ENCODE measurements around the gene TMEM132D. TPM values are rescaled to one million over a fixed set of nuclear protein-coding genes. Genes with fewer than 3 reads are reported as not detected.

TMEM132D gene
- total and polyA plus RNA-seq, 5 donors from 2014 or later, result not detected

GRCh38 chr12:129082441-129082840, 821.4 kb downstream of the TMEM132D start:
- no peaks in the 10 kb centered on the region for H3K4me1 Mint-ChIP-seq
- Histone ChIP-seq H3K27me3 (ENCODE audit: control insufficient read depth, insufficient read depth, low read length) (no peaks in the 10 kb centered on the region), H3K4me1 (ENCODE audit: control insufficient read depth, insufficient read depth, low read length, poor library complexity, severe bottlenecking) (no peaks in the 10 kb centered on the region), H3K9me3 (ENCODE audit: control insufficient read depth in 2 of 2, low read length in 2 of 2) (no peaks in the 10 kb centered on the region), H3K27ac (ENCODE audit: insufficient read depth, low read length, poor library complexity, severe bottlenecking) (no peak overlapping the region), H3K36me3 (ENCODE audit: control insufficient read depth, insufficient read depth, low read length) (no peaks in the 10 kb centered on the region), H3K4me3 (ENCODE audit: low read depth, low read length) (no peak overlapping the region)
- H3K27me3 Mint-ChIP-seq, result no peaks in the 10 kb centered on the region
- peaks cover 0 to 8% (median 1%) of the 10 kb centered on the region in 7 donors for H3K9me3 Mint-ChIP-seq
- ATAC-seq (ENCODE audit: low read depth in 2 of 2), result no peak
- no peaks in the 10 kb centered on the region for H3K36me3 Mint-ChIP-seq
- H3K4me3 Mint-ChIP-seq, result no peak overlapping the region
- no peak overlapping the region for H3K27ac Mint-ChIP-seq
- no peak for DNase-seq

- no peaks in the 10 kb centered on the region for H3K4me1 Mint-ChIP-seq
- H3K9me3 Mint-ChIP-seq, result peaks cover 0 to 5% (median 1%) of the 10 kb centered on the region in 7 donors
- H3K27me3 Mint-ChIP-seq, result no peaks in the 10 kb centered on the region
- H3K27me3 ChIP-seq (ENCODE audit: control insufficient read depth, insufficient read depth, low read length), result no peaks in the 10 kb centered on the region
- ATAC-seq (ENCODE audit: low read depth in 2 of 2), result no peak
- no peaks in the 10 kb centered on the region for H3K36me3 ChIP-seq (ENCODE audit: control insufficient read depth, insufficient read depth, low read length)
- H3K36me3 Mint-ChIP-seq, result no peaks in the 10 kb centered on the region
- no peak overlapping the region for H3K4me3 ChIP-seq (ENCODE audit: low read depth, low read length)
- H3K4me3 Mint-ChIP-seq, result no peak overlapping the region
- no peaks in the 10 kb centered on the region for H3K9me3 ChIP-seq (ENCODE audit: control insufficient read depth in 2 of 2, low read length in 2 of 2)
- no peaks in the 10 kb centered on the region for H3K4me1 ChIP-seq (ENCODE audit: control insufficient read depth, insufficient read depth, low read length, poor library complexity, severe bottlenecking)
- no peak overlapping the region for H3K27ac Mint-ChIP-seq
- no peak overlapping the region for H3K27ac ChIP-seq (ENCODE audit: insufficient read depth, low read length, poor library complexity, severe bottlenecking)
- DNase-seq, result no peak
Measured at GRCh38 chr12:129081755-129082250, 822.0 kb downstream of the TMEM132D start.

GRCh38 chr12:129080821-129081220, 823.0 kb downstream of the TMEM132D start:
- DNase-seq (no peak), ATAC-seq (ENCODE audit: low read depth in 2 of 2) (no peak)
- H3K4me3 ChIP-seq (ENCODE audit: low read depth, low read length), result no peak overlapping the region
- Mint-ChIP-seq H3K27ac (no peak overlapping the region), H3K36me3 (no peaks in the 10 kb centered on the region), H3K4me3 (no peak overlapping the region), H3K27me3 (no peaks in the 10 kb centered on the region), H3K4me1 (no peaks in the 10 kb centered on the region), H3K9me3 (peaks cover 0 to 9% (median 1%) of the 10 kb centered on the region in 7 donors)
- H3K27ac ChIP-seq (ENCODE audit: insufficient read depth, low read length, poor library complexity, severe bottlenecking), result no peak overlapping the region
- no peaks in the 10 kb centered on the region for H3K4me1 ChIP-seq (ENCODE audit: control insufficient read depth, insufficient read depth, low read length, poor library complexity, severe bottlenecking)
- H3K9me3 ChIP-seq (ENCODE audit: control insufficient read depth in 2 of 2, low read length in 2 of 2), result no peaks in the 10 kb centered on the region
- no peaks in the 10 kb centered on the region for H3K27me3 ChIP-seq (ENCODE audit: control insufficient read depth, insufficient read depth, low read length)
- no peaks in the 10 kb centered on the region for H3K36me3 ChIP-seq (ENCODE audit: control insufficient read depth, insufficient read depth, low read length)

- Mint-ChIP-seq H3K4me1 (no peaks in the 10 kb centered on the region), H3K4me3 (no peak overlapping the region), H3K36me3 (no peaks in the 10 kb centered on the region), H3K9me3 (peaks cover 0 to 10% (median 1%) of the 10 kb centered on the region in 7 donors), H3K27ac (no peak overlapping the region), H3K27me3 (no peaks in the 10 kb centered on the region)
- Histone ChIP-seq H3K27me3 (ENCODE audit: control insufficient read depth, insufficient read depth, low read length) (no peaks in the 10 kb centered on the region), H3K27ac (ENCODE audit: insufficient read depth, low read length, poor library complexity, severe bottlenecking) (no peak overlapping the region), H3K36me3 (ENCODE audit: control insufficient read depth, insufficient read depth, low read length) (no peaks in the 10 kb centered on the region), H3K9me3 (ENCODE audit: control insufficient read depth in 2 of 2, low read length in 2 of 2) (no peaks in the 10 kb centered on the region), H3K4me1 (ENCODE audit: control insufficient read depth, insufficient read depth, low read length, poor library complexity, severe bottlenecking) (no peaks in the 10 kb centered on the region), H3K4me3 (ENCODE audit: low read depth, low read length) (no peak overlapping the region)
- DNase-seq, result no peak
- no peak for ATAC-seq (ENCODE audit: low read depth in 2 of 2)
Measured at GRCh38 chr12:129080391-129080790, 823.4 kb downstream of the TMEM132D start.

- H3K9me3 ChIP-seq (ENCODE audit: control insufficient read depth in 2 of 2, low read length in 2 of 2), result no peaks in the 10 kb centered on the region
- no peaks in the 10 kb centered on the region for H3K4me1 Mint-ChIP-seq
- no peak overlapping the region for H3K4me3 ChIP-seq (ENCODE audit: low read depth, low read length)
- H3K27me3 Mint-ChIP-seq, result no peaks in the 10 kb centered on the region
- H3K4me1 ChIP-seq (ENCODE audit: control insufficient read depth, insufficient read depth, low read length, poor library complexity, severe bottlenecking), result no peaks in the 10 kb centered on the region
- H3K9me3 Mint-ChIP-seq, result peaks cover 0 to 10% (median 1%) of the 10 kb centered on the region in 7 donors
- no peaks in the 10 kb centered on the region for H3K36me3 Mint-ChIP-seq
- no peaks in the 10 kb centered on the region for H3K27me3 ChIP-seq (ENCODE audit: control insufficient read depth, insufficient read depth, low read length)
- DNase-seq, result no peak
- no peak overlapping the region for H3K27ac ChIP-seq (ENCODE audit: insufficient read depth, low read length, poor library complexity, severe bottlenecking)
- H3K36me3 ChIP-seq (ENCODE audit: control insufficient read depth, insufficient read depth, low read length), result no peaks in the 10 kb centered on the region
- no peak for ATAC-seq (ENCODE audit: low read depth in 2 of 2)
- H3K4me3 Mint-ChIP-seq, result no peak overlapping the region
- H3K27ac Mint-ChIP-seq, result no peak overlapping the region
Measured at GRCh38 chr12:129079719-129080118, 824.1 kb downstream of the TMEM132D start.

GRCh38 chr12:129076441-129077320, 827.1 kb downstream of the TMEM132D start:
- DNase-seq (no peak), ATAC-seq (ENCODE audit: low read depth in 2 of 2) (no peak)
- Mint-ChIP-seq H3K9me3 (peaks cover 0 to 6% (median 3%) of the 10 kb centered on the region in 7 donors), H3K36me3 (no peaks in the 10 kb centered on the region), H3K27ac (no peak overlapping the region), H3K4me3 (no peak overlapping the region), H3K27me3 (no peaks in the 10 kb centered on the region), H3K4me1 (no peaks in the 10 kb centered on the region)
- no peak overlapping the region for H3K27ac ChIP-seq (ENCODE audit: insufficient read depth, low read length, poor library complexity, severe bottlenecking)
- H3K9me3 ChIP-seq (ENCODE audit: control insufficient read depth in 2 of 2, low read length in 2 of 2), result no peaks in the 10 kb centered on the region
- H3K4me3 ChIP-seq (ENCODE audit: low read depth, low read length), result no peak overlapping the region
- H3K27me3 ChIP-seq (ENCODE audit: control insufficient read depth, insufficient read depth, low read length), result no peaks in the 10 kb centered on the region
- no peaks in the 10 kb centered on the region for H3K4me1 ChIP-seq (ENCODE audit: control insufficient read depth, insufficient read depth, low read length, poor library complexity, severe bottlenecking)
- H3K36me3 ChIP-seq (ENCODE audit: control insufficient read depth, insufficient read depth, low read length), result no peaks in the 10 kb centered on the region

- no peak for ATAC-seq (ENCODE audit: low read depth in 2 of 2)
- H3K4me1 ChIP-seq (ENCODE audit: control insufficient read depth, insufficient read depth, low read length, poor library complexity, severe bottlenecking), result no peaks in the 10 kb centered on the region
- Mint-ChIP-seq H3K4me1 (no peaks in the 10 kb centered on the region), H3K27me3 (no peaks in the 10 kb centered on the region), H3K36me3 (no peaks in the 10 kb centered on the region), H3K4me3 (no peak overlapping the region), H3K27ac (no peak overlapping the region), H3K9me3 (peaks cover 0 to 6% (median 3%) of the 10 kb centered on the region in 7 donors)
- H3K9me3 ChIP-seq (ENCODE audit: control insufficient read depth in 2 of 2, low read length in 2 of 2), result no peaks in the 10 kb centered on the region
- no peaks in the 10 kb centered on the region for H3K27me3 ChIP-seq (ENCODE audit: control insufficient read depth, insufficient read depth, low read length)
- no peak for DNase-seq
- H3K27ac ChIP-seq (ENCODE audit: insufficient read depth, low read length, poor library complexity, severe bottlenecking), result no peak overlapping the region
- H3K36me3 ChIP-seq (ENCODE audit: control insufficient read depth, insufficient read depth, low read length), result no peaks in the 10 kb centered on the region
- H3K4me3 ChIP-seq (ENCODE audit: low read depth, low read length), result no peak overlapping the region
Measured at GRCh38 chr12:129075460-129076208, 828.2 kb downstream of the TMEM132D start.
